IPS-11a (cell line): ENCODE results near the gene HNRNPUL1.

Experiments
- H3K4me3 ChIP-seq: one replicate; pipeline ENCODE4 v1.5.1; 2013; ENCODE audit warnings: low read depth, low read length, control low read depth

HNRNPUL1 gene

GRCh38 chr19:41351339-41352245, 87.4 kb downstream of the HNRNPUL1 start:
- peak overlapping the region; percentile 65 for H3K4me3 ChIP-seq

GRCh38 chr19:41352279-41352608, 88.1 kb downstream of the HNRNPUL1 start:
- H3K4me3 ChIP-seq: peak overlapping the region; percentile 65

GRCh38 chr19:41352609-41353465, 88.7 kb downstream of the HNRNPUL1 start:
- peak overlapping the region; percentile 65 for H3K4me3 ChIP-seq

DNA sequence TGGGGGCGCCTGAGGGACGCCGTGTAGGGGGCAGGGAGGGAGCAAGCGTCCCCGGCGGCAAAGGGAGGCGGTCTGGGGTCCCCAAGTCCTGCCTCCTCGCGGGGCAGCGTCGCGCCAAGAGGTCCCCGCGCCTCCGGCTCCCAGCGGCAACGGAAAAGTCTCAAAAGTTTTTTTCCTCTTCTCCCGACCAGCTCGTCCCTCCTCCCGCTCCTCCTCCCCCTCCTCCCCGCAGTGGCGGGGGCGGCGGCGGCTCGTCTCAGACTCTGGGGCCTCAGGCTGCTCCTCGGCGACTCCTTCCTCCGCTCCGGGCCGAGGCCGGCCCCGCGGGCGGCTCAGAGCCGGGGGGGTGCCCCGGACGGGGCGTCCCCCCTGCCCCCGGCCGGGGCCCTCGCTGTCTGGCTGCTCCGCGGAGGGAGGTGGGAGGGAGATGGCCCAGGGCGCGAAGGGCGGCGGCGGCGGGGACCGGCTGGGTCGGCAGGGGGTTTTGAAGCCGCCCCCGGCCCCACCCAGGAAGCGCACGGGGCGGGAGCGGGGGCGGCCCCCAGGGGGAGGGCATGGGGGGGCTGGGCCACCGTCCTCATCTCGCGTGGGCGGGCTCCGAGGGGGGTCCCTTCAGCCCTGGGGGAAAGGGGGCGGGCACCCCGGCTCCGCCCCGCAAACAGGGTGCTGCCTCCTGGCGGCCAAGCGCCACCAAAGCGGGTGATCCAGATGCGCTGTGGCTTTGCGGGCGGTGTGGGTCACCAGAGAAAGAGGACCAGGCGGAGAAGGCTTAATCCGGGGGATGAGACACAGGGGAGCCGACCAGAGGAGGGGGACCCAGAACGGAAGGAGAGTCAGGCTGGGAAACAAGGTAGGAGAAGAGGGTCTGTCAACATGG, 89.5 kb downstream of the HNRNPUL1 start, which contains the start of gene TGFB1:
Gene TGFB1, minus strand, starts transcription at position 457 of the 877 bp plus-strand sequence. CDS start 878 bp downstream, outside the sequence.
- H3K4me3 ChIP-seq: peak within 1 kb of the TSS; percentile 65

DNA sequence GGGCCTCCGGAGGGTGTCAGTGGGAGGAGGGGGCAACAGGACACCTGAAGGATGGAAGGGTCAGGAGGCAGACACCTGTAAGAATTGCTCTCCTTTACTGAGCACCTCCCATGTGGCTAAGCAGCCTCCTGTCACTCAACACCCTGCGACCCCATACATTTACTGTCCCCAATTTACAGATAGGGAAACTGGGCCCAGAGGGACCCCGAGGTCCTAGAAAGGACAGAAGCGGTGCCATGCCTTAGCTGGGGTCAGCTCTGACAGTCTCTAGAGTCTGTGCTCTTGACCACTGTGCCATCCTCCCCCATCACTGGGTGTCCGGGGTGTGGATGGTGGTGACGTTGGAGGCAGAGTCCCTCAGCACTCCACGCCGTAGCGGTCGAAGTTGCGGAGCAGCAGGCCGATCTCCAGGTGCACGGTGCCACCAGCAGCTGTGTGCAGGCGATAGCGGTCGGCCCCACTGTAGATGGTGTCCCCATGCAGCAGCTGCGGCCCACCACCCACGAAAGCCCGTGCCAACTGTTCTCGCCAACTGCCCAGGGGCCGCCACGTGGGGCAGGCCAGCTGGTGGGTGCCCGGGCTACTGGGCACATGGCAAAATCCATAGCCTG, 90.3 kb downstream of the HNRNPUL1 start:
- peak overlapping the region; percentile 36 for H3K4me3 ChIP-seq

DNA sequence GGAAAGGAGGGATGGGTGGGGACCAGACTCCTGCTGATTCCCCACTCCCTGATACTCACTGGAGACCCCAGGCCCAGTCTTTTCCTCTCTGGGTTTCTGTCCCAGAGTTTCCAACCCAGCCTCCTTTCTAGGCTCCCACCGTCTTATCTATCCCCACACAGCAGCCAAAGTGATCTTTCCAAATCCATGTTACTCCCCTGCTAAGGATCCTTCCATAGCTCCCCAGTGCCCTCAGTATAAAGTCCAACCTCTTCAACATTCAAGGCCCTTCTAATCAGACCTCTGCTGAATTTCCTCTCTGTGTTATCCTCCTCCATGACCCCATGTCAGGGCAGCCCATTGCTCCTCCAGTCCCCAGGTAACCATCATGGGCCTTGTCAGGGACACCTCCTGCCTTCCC, 90.9 kb downstream of the HNRNPUL1 start:
- H3K4me3 ChIP-seq: no peak overlapping the region

- H3K4me3 ChIP-seq: no peak overlapping the region
Observed at GRCh38 chr19:41355802-41356201, 91.6 kb downstream of the HNRNPUL1 start.

GRCh38 chr19:41356984-41357739, 93.0 kb downstream of the HNRNPUL1 start:
- H3K4me3 ChIP-seq: no peak overlapping the region
